ENCODE data around the gene MARF1.
"Not testable (repeated sequence)": the region's sequence is repeated elsewhere in the genome, so short reads cannot be mapped to it uniquely, and the experiment has no call there.

MARF1 gene

GRCh38 chr16:15599303-15600070 lies 43.5 kb downstream of the MARF1 start:
- no peak for DNase-seq (ENCODE audit: low spot score)

- DNase-seq (ENCODE audit: low spot score) = no peak
Observed at GRCh38 chr16:15598648-15599190, 44.2 kb downstream of the MARF1 start.

GRCh38 chr16:15597822-15598647 lies 44.9 kb downstream of the MARF1 start:
- DNase-seq (ENCODE audit: low spot score) = no peak

- no peak for DNase-seq (ENCODE audit: low spot score)
Observed at GRCh38 chr16:15597135-15597534, 45.8 kb downstream of the MARF1 start.

GRCh38 chr16:15594711-15595320 lies 48.1 kb downstream of the MARF1 start:
- no peak for DNase-seq (ENCODE audit: low spot score)

GRCh38 chr16:15593235-15593634 lies 49.7 kb downstream of the MARF1 start:
- DNase-seq (ENCODE audit: low spot score) = no peak

GRCh38 chr16:15592324-15592723 lies 50.6 kb downstream of the MARF1 start:
- no peak for DNase-seq (ENCODE audit: low spot score)

- no peak for DNase-seq (ENCODE audit: low spot score)
Observed at GRCh38 chr16:15587152-15587825, 55.7 kb downstream of the MARF1 start.

- DNase-seq (ENCODE audit: low spot score) = no peak
Observed at GRCh38 chr16:15586716-15587115, 56.2 kb downstream of the MARF1 start.

GRCh38 chr16:15585956-15586355 lies 57.0 kb downstream of the MARF1 start:
- DNase-seq (ENCODE audit: low spot score) = no peak

GRCh38 chr16:15583526-15583925 lies 59.4 kb downstream of the MARF1 start:
- DNase-seq (ENCODE audit: low spot score) = no peak

GRCh38 chr16:15581127-15581815 lies 61.7 kb downstream of the MARF1 start:
- DNase-seq (ENCODE audit: low spot score) = no peak

- DNase-seq (ENCODE audit: low spot score) = no peak
Observed at GRCh38 chr16:15578824-15579223, 64.1 kb downstream of the MARF1 start.

- peak; percentile 31 for DNase-seq (ENCODE audit: low spot score)
Observed at GRCh38 chr16:15576960-15577958, 65.7 kb downstream of the MARF1 start.

- no peak for DNase-seq (ENCODE audit: low spot score)
Observed at GRCh38 chr16:15575293-15576049, 67.5 kb downstream of the MARF1 start.

GRCh38 chr16:15574614-15574948 lies 68.4 kb downstream of the MARF1 start:
- no peak for DNase-seq (ENCODE audit: low spot score)

- not testable (repeated sequence) for DNase-seq (ENCODE audit: low spot score)
Observed at GRCh38 chr16:15573896-15574613, 68.9 kb downstream of the MARF1 start.

- no peak for DNase-seq (ENCODE audit: low spot score)
Observed at GRCh38 chr16:15573274-15573895, 69.6 kb downstream of the MARF1 start.
